Caco-2 (cell line): ENCODE data around the gene P4HA3. TPM values are rescaled to one million over a fixed set of nuclear protein-coding genes. Genes with fewer than 3 reads are reported as not detected.

ENCODE experiments used
- Bru-seq: library from RNA; stranded (reverse); fragments of 400-500 nt; gene quantifications from one replicate; lab custom pipeline; 2021; lab: Mats Ljungman, UMichigan
- BruChase-seq, 2 experiments: library from RNA; stranded (reverse); fragments of 400-500 nt; gene quantifications; one replicate each; lab custom pipeline; 2021; lab: Mats Ljungman, UMichigan
- BruUV-seq: library from RNA; stranded (reverse); fragments of 400-500 nt; replicated peaks from 2 replicates; lab custom pipeline; 2021; lab: Mats Ljungman, UMichigan
- CTCF ChIA-PET: fragments of 300-600 bp; sonication (Branson Sonifier 250); formaldehyde crosslinking; loops from one replicate; lab custom pipeline; 2022; ENCODE audit warnings: antibody characterized with exemption; lab: Charles Lee
- POLR2A ChIA-PET: fragments of 300-600 bp; sonication (Branson Sonifier 250); formaldehyde crosslinking; loops from one replicate; lab custom pipeline; 2022; ENCODE audit warnings: antibody characterized with exemption; lab: Charles Lee
- DNase-seq, 2 experiments: peaks; one replicate each; pipeline versions ENCODE4 v3.0.0 to v3.0.0-alpha.2; 2020 to 2022
- H3K27me3 ChIP-seq: replicated peaks from 2 replicates; pipeline ENCODE4 v1.6.0; 2011; ENCODE audit warnings: low read length; ENCODE audit not compliant: control insufficient read depth, insufficient read depth
- H3K36me3 ChIP-seq: 2 replicates; pipeline ENCODE4 v1.5.1; 2011; ENCODE audit warnings: low read length; ENCODE audit not compliant: control insufficient read depth, insufficient read depth
- H3K4me1 ChIP-seq: fragments of 250-450 bp; sonication (Bioruptor Pico); 2 replicates; pipeline ENCODE4 v1.5.1; 2020; ENCODE audit warnings: mild to moderate bottlenecking
- H3K4me3 ChIP-seq: 2 replicates; pipeline ENCODE4 v1.5.1; 2011; ENCODE audit warnings: low read depth, mild to moderate bottlenecking, control low read depth, low read length
- H3K9me3 ChIP-seq: fragments of 250-450 bp; sonication (Bioruptor Pico); 2 replicates; pipeline ENCODE4 v1.5.1; 2020; ENCODE audit warnings: mild to moderate bottlenecking, moderate library complexity
- H3K27ac Mint-ChIP-seq: one replicate; pipeline ENCODE4 v1.8.0; 2022; ENCODE audit warnings: mixed read lengths; ENCODE audit not compliant: unreplicated experiment
- H3K27me3 Mint-ChIP-seq: one replicate; pipeline ENCODE4 v1.8.0; 2022; ENCODE audit warnings: mixed read lengths; ENCODE audit not compliant: insufficient read depth, unreplicated experiment
- H3K36me3 Mint-ChIP-seq: one replicate; pipeline ENCODE4 v1.8.0; 2022; ENCODE audit warnings: mild to moderate bottlenecking, mixed read lengths; ENCODE audit not compliant: insufficient read depth, unreplicated experiment
- H3K4me1 Mint-ChIP-seq: one replicate; pipeline ENCODE4 v1.8.0; 2022; ENCODE audit warnings: low read depth, mixed read lengths; ENCODE audit not compliant: unreplicated experiment
- H3K4me3 Mint-ChIP-seq: one replicate; pipeline ENCODE4 v1.8.0; 2022; ENCODE audit warnings: mild to moderate bottlenecking, moderate library complexity, mixed read lengths; ENCODE audit not compliant: unreplicated experiment
- H3K9me3 Mint-ChIP-seq: one replicate; pipeline ENCODE4 v1.8.0; 2022; ENCODE audit warnings: mixed read lengths; ENCODE audit not compliant: unreplicated experiment
- CTCF ChIP-seq, 2 experiments: fragments of 200-600 bp in 1 of 2; IDR thresholded peaks; 1 replicate in 1 of 2; 2 replicates in 1 of 2; pipeline versions ENCODE4 v1.5.1 to v1.8.0; 2011 to 2022; ENCODE audit warnings: antibody characterized with exemption in 1 of 2, control low read depth in 1 of 2, inconsistent platforms in 1 of 2, low read depth in 1 of 2, low read length in 1 of 2, mild to moderate bottlenecking in 1 of 2, moderate library complexity in 1 of 2; ENCODE audit not compliant: insufficient read depth in 1 of 2, severe bottlenecking in 1 of 2, unreplicated experiment in 1 of 2
- intact Hi-C: fragments of 100-400 bp; cut with micrococcal nuclease; formaldehyde crosslinking; loops from one replicate; pipeline ENCODE4 v1.10.0; 2022; ENCODE audit not compliant: unreplicated experiment
- long read RNA-seq: library from polyadenylated mRNA; stranded (forward); transcript quantifications from one replicate; pipeline ENCODE4 v2.0.0, GENCODE V29; 2022
- total RNA-seq: library from RNA; stranded (reverse); gene quantifications from 2 replicates; pipeline ENCODE4 v1.2.3, GENCODE V29; 2022

Gene P4HA3
- total RNA-seq, result 0.42 TPM in 1 of 2 replicates, not detected in the other
- percentile 14 among the genes with signal in this experiment for Bru-seq, nascent RNA
- BruChase-seq, experiment 1, labeled RNA remaining after a 2-hour chase, result percentile 12 among the genes with signal in this experiment
- BruChase-seq, experiment 2, labeled RNA remaining after a 6-hour chase, result percentile 13 among the genes with signal in this experiment
- long read RNA-seq, partial matches to known transcripts, result 1 of 6 reads
- long read RNA-seq, other reads (novel, unspliced or antisense), result 5 of 6 reads

- H3K9me3 ChIP-seq, result peaks cover 8% of the 10 kb centered on the region
- H3K4me1 ChIP-seq, result peaks cover 6% of the 10 kb centered on the region; the same call in 1 of the 2 replicates
- no peaks in the 10 kb centered on the region; the same call in 1 of the 2 replicates for H3K27me3 ChIP-seq
- peak in 1 of 2 experiments; percentile 13 for TF ChIP-seq CTCF (IDR thresholded peaks at IDR 0.05; ENCODE audit: insufficient read depth in 1 of 2, low read depth in 1 of 2, low read length in 1 of 2, severe bottlenecking in 1 of 2, unreplicated experiment in 1 of 2)
- CTCF ChIA-PET, result no interaction called here
- peak; percentile 86 to 90 for DNase-seq
- Mint-ChIP-seq H3K27me3 (peaks cover 19% of the 10 kb centered on the region), H3K36me3 (no peaks in the 10 kb centered on the region), H3K4me1 (peaks cover 5% of the 10 kb centered on the region), H3K27ac (no peak within 1 kb of the TSS), H3K9me3 (no peaks in the 10 kb centered on the region), H3K4me3 (peak within 1 kb of the TSS; percentile 79)
- no peaks in the 10 kb centered on the region for H3K36me3 ChIP-seq
- intact Hi-C loops, result loop anchor here (5.0 to 10.0 kb wide), 2 partner anchors 136 to 327 kb away; partner anchors contain the start of gene UCP2
- POLR2A ChIA-PET, result no interaction called here
- peak within 1 kb of the TSS; percentile 32 for H3K4me3 ChIP-seq
- no TSS peak for BruUV-seq
These were observed at the start of gene P4HA3 for GRCh38 chr11:74311352-74311926. Gene P4HA3, minus strand, starts transcription at chr11:74311640. Its CDS starts 29 bp downstream, at chr11:74311611.

GRCh38 chr11:74357449-74357848 is 46.0 kb upstream of the P4HA3 start:
- H3K4me3 Mint-ChIP-seq, result no peak overlapping the region
- intact Hi-C loops, result no loop called here
- H3K9me3 Mint-ChIP-seq, result no peaks in the 10 kb centered on the region
- DNase-seq, result no peak
- no peaks in the 10 kb centered on the region for H3K27me3 Mint-ChIP-seq
- BruUV-seq, result no TSS peak
- Histone ChIP-seq H3K36me3 (no peaks in the 10 kb centered on the region), H3K4me3 (no peak overlapping the region), H3K27me3 (no peaks in the 10 kb centered on the region), H3K9me3 (0 out of 2 replicates have a peak, but pooled peaks cover 3% of the 10 kb centered on the region), H3K4me1 (no peaks in the 10 kb centered on the region)
- CTCF ChIA-PET, result no interaction called here
- TF ChIP-seq CTCF (IDR thresholded peaks at IDR 0.05; ENCODE audit: insufficient read depth in 1 of 2, low read depth in 1 of 2, low read length in 1 of 2, severe bottlenecking in 1 of 2, unreplicated experiment in 1 of 2), result no peak
- no peak overlapping the region for H3K27ac Mint-ChIP-seq
- no peaks in the 10 kb centered on the region for H3K4me1 Mint-ChIP-seq
- POLR2A ChIA-PET, result no interaction called here
- no peaks in the 10 kb centered on the region for H3K36me3 Mint-ChIP-seq

- ChIA-PET CTCF (interaction anchor here (0.7 kb wide), 1 partner anchor 359 kb away, joined by 4 read pairs; no protein-coding TSS in a partner anchor), POLR2A (no interaction called here)
- no TSS peak for BruUV-seq
- no peak overlapping the region for H3K4me3 Mint-ChIP-seq
- no peak for TF ChIP-seq CTCF (IDR thresholded peaks at IDR 0.05; ENCODE audit: insufficient read depth in 1 of 2, low read depth in 1 of 2, low read length in 1 of 2, severe bottlenecking in 1 of 2, unreplicated experiment in 1 of 2)
- no peaks in the 10 kb centered on the region for H3K4me1 Mint-ChIP-seq
- no peaks in the 10 kb centered on the region for H3K9me3 Mint-ChIP-seq
- no peak for DNase-seq
- H3K36me3 Mint-ChIP-seq, result no peaks in the 10 kb centered on the region
- no peaks in the 10 kb centered on the region for H3K27me3 ChIP-seq
- H3K4me1 ChIP-seq, result no peaks in the 10 kb centered on the region
- H3K9me3 ChIP-seq, result peaks cover 3% of the 10 kb centered on the region
- H3K27ac Mint-ChIP-seq, result no peak overlapping the region
- no peaks in the 10 kb centered on the region for H3K27me3 Mint-ChIP-seq
- H3K36me3 ChIP-seq, result no peaks in the 10 kb centered on the region
- H3K4me3 ChIP-seq, result no peak overlapping the region
- intact Hi-C loops, result no loop called here
These were observed 44.2 kb upstream of the P4HA3 start for GRCh38 chr11:74355626-74356025.
